HEK293 (cell line): ENCODE data around the gene DMBX1.

ENCODE experiments used
- CTCF ChIA-PET: fragments of 350-600 bp; formaldehyde crosslinking; extraction: SDS; loops from one replicate; lab custom pipeline; 2021; ENCODE audit warnings: antibody characterized with exemption; lab: Yijun Ruan, JAX
- POLR2A ChIA-PET: fragments of 300-600 bp; formaldehyde crosslinking; extraction: SDS; loops from one replicate; lab custom pipeline; 2020; ENCODE audit warnings: antibody characterized with exemption, inconsistent platforms; lab: Yijun Ruan, JAX
- H3K27ac ChIP-seq: fragments of 200-500 bp; sonication (Bioruptor generic); 2 replicates; pipeline ENCODE4 v1.5.1; 2014; ENCODE audit warnings: low read depth, low read length, control low read depth, inconsistent platforms; ENCODE audit errors: extremely low read depth
- H3K36me3 ChIP-seq, 2 experiments: fragments of 200-500 bp in 1 of 2; sonication (Bioruptor generic) in 1 of 2; 1 replicate in 1 of 2; 2 replicates in 1 of 2; pipeline ENCODE4 v1.5.1; 2014 to 2017; ENCODE audit warnings: inconsistent platforms in 2 of 2, low read length in 2 of 2; ENCODE audit not compliant: control insufficient read depth in 2 of 2, insufficient read depth in 1 of 2
- H3K4me1 ChIP-seq: fragments of 200-500 bp; sonication (Bioruptor generic); 2 replicates; pipeline ENCODE4 v1.5.1; 2014; ENCODE audit warnings: mild to moderate bottlenecking, low read length, inconsistent platforms; ENCODE audit not compliant: control insufficient read depth, insufficient read depth
- H3K4me3 ChIP-seq: 2 replicates; pipeline ENCODE4 v1.5.1; 2011; ENCODE audit warnings: low read depth, mild to moderate bottlenecking, control low read depth, low read length, moderate library complexity
- H3K9me3 ChIP-seq: fragments of 200-500 bp; sonication (Bioruptor generic); 2 replicates; pipeline ENCODE4 v1.5.1; 2014; ENCODE audit warnings: low read depth, low read length, inconsistent platforms; ENCODE audit not compliant: control insufficient read depth, insufficient read depth
- PRDM1 ChIP-seq: fragments of 450-650 bp; formaldehyde crosslinking; IDR thresholded peaks from 2 replicates; pipeline ENCODE4; 2016; ENCODE audit warnings: missing biosample characterization, missing genetic modification characterization
- PRDM6 ChIP-seq: fragments of 450-650 bp; formaldehyde crosslinking; IDR thresholded peaks from 2 replicates; pipeline ENCODE4 v1.5.1; 2017; ENCODE audit warnings: missing biosample characterization, missing genetic modification characterization
- WT1 ChIP-seq: fragments of 450-650 bp; formaldehyde crosslinking; IDR thresholded peaks from 2 replicates; pipeline ENCODE4 v1.5.1; 2016; ENCODE audit warnings: missing biosample characterization, missing genetic modification characterization
- ZBTB17 ChIP-seq: fragments of 450-650 bp; formaldehyde crosslinking; IDR thresholded peaks from 2 replicates; pipeline ENCODE4 v1.5.1; 2016; ENCODE audit warnings: missing biosample characterization, missing genetic modification characterization
- ZBTB20 ChIP-seq: fragments of 450-650 bp; formaldehyde crosslinking; IDR thresholded peaks from 2 replicates; pipeline ENCODE4 v1.5.1; 2016; ENCODE audit warnings: missing biosample characterization, missing genetic modification characterization
- ZBTB21 ChIP-seq: fragments of 450-650 bp; formaldehyde crosslinking; IDR thresholded peaks from 2 replicates; pipeline ENCODE4 v1.5.1; 2017; ENCODE audit warnings: missing biosample characterization, missing genetic modification characterization
- ZFP41 ChIP-seq: fragments of 450-650 bp; formaldehyde crosslinking; IDR thresholded peaks from 2 replicates; pipeline ENCODE4 v1.5.1; 2016; ENCODE audit warnings: missing biosample characterization, missing genetic modification characterization, borderline replicate concordance
- ZIC2 ChIP-seq: fragments of 450-650 bp; formaldehyde crosslinking; IDR thresholded peaks from 2 replicates; pipeline ENCODE4 v1.5.1; 2016; ENCODE audit warnings: missing biosample characterization, missing genetic modification characterization
- ZNF10 ChIP-seq: fragments of 450-650 bp; formaldehyde crosslinking; IDR thresholded peaks from 2 replicates; pipeline ENCODE4 v1.5.1; 2017; ENCODE audit warnings: missing biosample characterization, missing genetic modification characterization
- ZNF114 ChIP-seq: fragments of 450-650 bp; formaldehyde crosslinking; IDR thresholded peaks from 2 replicates; pipeline ENCODE4 v1.5.0; 2017; ENCODE audit warnings: missing biosample characterization, missing genetic modification characterization
- ZNF132 ChIP-seq: fragments of 450-650 bp; formaldehyde crosslinking; IDR thresholded peaks from 2 replicates; pipeline ENCODE4 v1.5.1; 2017; ENCODE audit warnings: missing biosample characterization, missing genetic modification characterization, borderline replicate concordance
- ZNF19 ChIP-seq: fragments of 450-650 bp; formaldehyde crosslinking; IDR thresholded peaks from 2 replicates; pipeline ENCODE4; 2016; ENCODE audit warnings: missing biosample characterization, missing genetic modification characterization, low read depth
- ZNF354C ChIP-seq: fragments of 450-650 bp; formaldehyde crosslinking; IDR thresholded peaks from 2 replicates; pipeline ENCODE4 v1.5.1; 2016; ENCODE audit warnings: missing biosample characterization, missing genetic modification characterization, low read depth, borderline replicate concordance
- ZNF426 ChIP-seq: fragments of 450-650 bp; formaldehyde crosslinking; IDR thresholded peaks from 2 replicates; pipeline ENCODE4 v1.5.1; 2017; ENCODE audit warnings: missing biosample characterization, missing genetic modification characterization, mild to moderate bottlenecking, inconsistent platforms, moderate library complexity
- ZNF549 ChIP-seq: fragments of 450-650 bp; IDR thresholded peaks from 2 replicates; pipeline ENCODE4 v1.5.1; 2018; ENCODE audit warnings: missing biosample characterization, missing genetic modification characterization, mild to moderate bottlenecking, inconsistent platforms, moderate library complexity
- ZNF654 ChIP-seq: fragments of 450-650 bp; formaldehyde crosslinking; IDR thresholded peaks from 2 replicates; pipeline ENCODE4 v1.5.1; 2016; ENCODE audit warnings: low read depth, missing biosample characterization, missing genetic modification characterization
- TF ChIP-seq, protein P1 (sequence below): fragments of 450-650 bp; formaldehyde crosslinking; IDR thresholded peaks from 2 replicates; pipeline ENCODE4 v1.5.1; 2017; ENCODE audit warnings: missing biosample characterization, missing genetic modification characterization
- TF ChIP-seq, protein P2 (sequence below): fragments of 450-650 bp; formaldehyde crosslinking; IDR thresholded peaks from 2 replicates; pipeline ENCODE4 v1.5.1; 2016; ENCODE audit warnings: missing biosample characterization, missing genetic modification characterization

DMBX1 gene

DNA sequence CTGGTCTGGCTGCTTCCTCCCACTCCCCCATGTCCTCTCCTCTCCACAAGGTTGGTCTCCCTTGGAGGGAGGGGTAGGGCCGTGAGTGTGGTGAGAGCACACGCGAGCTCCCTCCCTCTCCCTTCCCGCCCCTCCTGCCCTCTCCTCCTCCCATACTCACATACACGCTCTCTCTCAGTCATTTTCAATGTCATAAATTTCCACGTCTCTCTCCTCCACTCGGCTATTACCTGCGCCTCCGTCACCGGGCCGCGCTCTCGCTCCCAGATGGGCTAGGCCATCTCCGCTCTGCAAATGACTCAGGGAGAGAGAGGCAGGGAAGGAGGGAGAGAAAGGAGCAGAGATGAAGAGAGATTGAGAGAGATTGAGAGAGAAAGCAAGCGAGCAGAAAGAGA, 36.7 kb upstream of the DMBX1 start:
- TF ChIP-seq ZBTB17 (tag by site-specific recombination) = peak; percentile 43; the same call in 1 of the 2 replicates
- TF ChIP-seq ZFP41 (tag by site-specific recombination) = no peak
- TF ChIP-seq ZNF549 (tag by site-specific recombination) = no peak
- no peak for TF ChIP-seq ZNF354C (tag by site-specific recombination)
- TF ChIP-seq ZBTB21 (tag by site-specific recombination) = no peak
- TF ChIP-seq, protein P1, sequence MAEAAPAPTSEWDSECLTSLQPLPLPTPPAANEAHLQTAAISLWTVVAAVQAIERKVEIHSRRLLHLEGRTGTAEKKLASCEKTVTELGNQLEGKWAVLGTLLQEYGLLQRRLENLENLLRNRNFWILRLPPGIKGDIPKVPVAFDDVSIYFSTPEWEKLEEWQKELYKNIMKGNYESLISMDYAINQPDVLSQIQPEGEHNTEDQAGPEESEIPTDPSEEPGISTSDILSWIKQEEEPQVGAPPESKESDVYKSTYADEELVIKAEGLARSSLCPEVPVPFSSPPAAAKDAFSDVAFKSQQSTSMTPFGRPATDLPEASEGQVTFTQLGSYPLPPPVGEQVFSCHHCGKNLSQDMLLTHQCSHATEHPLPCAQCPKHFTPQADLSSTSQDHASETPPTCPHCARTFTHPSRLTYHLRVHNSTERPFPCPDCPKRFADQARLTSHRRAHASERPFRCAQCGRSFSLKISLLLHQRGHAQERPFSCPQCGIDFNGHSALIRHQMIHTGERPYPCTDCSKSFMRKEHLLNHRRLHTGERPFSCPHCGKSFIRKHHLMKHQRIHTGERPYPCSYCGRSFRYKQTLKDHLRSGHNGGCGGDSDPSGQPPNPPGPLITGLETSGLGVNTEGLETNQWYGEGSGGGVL (tag by site-specific recombination) = peak; percentile 65
- TF ChIP-seq PRDM6 (tag by site-specific recombination) = no peak
- no peak for TF ChIP-seq ZNF426 (tag by site-specific recombination)
- no peak for TF ChIP-seq ZNF114 (tag by site-specific recombination)
- TF ChIP-seq PRDM1 = peak; percentile 73
- peak; percentile 44 for TF ChIP-seq WT1 (tag by site-specific recombination)
- Histone ChIP-seq H3K36me3 (no peaks in the 10 kb centered on the region), H3K4me3 (no peak overlapping the region), H3K9me3 (no peaks in the 10 kb centered on the region), H3K27ac (no peak overlapping the region), H3K4me1 (no peaks in the 10 kb centered on the region)
- ChIA-PET CTCF (interaction anchor here (0.8 to 12.7 kb wide), 5 partner anchors 11 to 103 kb away, joined by 3 to 315 read pairs (median 5); a partner anchor contains a TSS), POLR2A (no interaction called here)

DNA sequence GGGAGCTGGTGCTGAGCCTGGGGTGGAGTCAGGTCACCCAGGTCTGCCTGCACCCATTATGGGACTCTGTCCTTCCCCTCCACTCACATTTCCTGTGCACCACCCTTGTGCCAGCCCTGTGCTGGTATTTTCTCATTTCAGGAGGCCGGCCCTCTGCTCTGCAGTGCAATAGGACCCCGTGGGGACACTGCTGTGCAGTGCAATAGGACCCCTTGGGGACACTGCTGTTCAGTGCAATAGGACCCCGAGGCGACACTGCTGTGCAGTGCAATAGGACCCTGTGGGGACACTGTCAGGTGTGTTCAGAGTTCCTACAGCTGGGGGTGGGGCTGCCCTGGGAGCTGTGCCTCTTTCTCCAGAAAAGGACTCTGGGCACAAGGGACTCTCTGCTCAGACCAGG, 36.2 kb upstream of the DMBX1 start:
- ChIA-PET CTCF (interaction anchor here (1.1 to 12.7 kb wide), 6 partner anchors 8 to 94 kb away, joined by 4 to 315 read pairs (median 5); a partner anchor contains a TSS), POLR2A (no interaction called here)
- no peaks in the 10 kb centered on the region for H3K9me3 ChIP-seq
- no peak overlapping the region for H3K4me3 ChIP-seq
- no peak overlapping the region for H3K27ac ChIP-seq
- H3K36me3 ChIP-seq = no peaks in the 10 kb centered on the region
- no peaks in the 10 kb centered on the region for H3K4me1 ChIP-seq
- no peak for TF ChIP-seq ZNF19
- TF ChIP-seq ZIC2 = peak; percentile 81
- TF ChIP-seq ZNF10 (tag by site-specific recombination) = no peak
- TF ChIP-seq ZNF654 (tag by site-specific recombination) = no peak
- TF ChIP-seq ZNF132 (tag by site-specific recombination) = no peak
- TF ChIP-seq, all 188 proteins: peak for 1

GRCh38 chr1:46455951-46456350, 33.7 kb upstream of the DMBX1 start:
- TF ChIP-seq, protein P2, sequence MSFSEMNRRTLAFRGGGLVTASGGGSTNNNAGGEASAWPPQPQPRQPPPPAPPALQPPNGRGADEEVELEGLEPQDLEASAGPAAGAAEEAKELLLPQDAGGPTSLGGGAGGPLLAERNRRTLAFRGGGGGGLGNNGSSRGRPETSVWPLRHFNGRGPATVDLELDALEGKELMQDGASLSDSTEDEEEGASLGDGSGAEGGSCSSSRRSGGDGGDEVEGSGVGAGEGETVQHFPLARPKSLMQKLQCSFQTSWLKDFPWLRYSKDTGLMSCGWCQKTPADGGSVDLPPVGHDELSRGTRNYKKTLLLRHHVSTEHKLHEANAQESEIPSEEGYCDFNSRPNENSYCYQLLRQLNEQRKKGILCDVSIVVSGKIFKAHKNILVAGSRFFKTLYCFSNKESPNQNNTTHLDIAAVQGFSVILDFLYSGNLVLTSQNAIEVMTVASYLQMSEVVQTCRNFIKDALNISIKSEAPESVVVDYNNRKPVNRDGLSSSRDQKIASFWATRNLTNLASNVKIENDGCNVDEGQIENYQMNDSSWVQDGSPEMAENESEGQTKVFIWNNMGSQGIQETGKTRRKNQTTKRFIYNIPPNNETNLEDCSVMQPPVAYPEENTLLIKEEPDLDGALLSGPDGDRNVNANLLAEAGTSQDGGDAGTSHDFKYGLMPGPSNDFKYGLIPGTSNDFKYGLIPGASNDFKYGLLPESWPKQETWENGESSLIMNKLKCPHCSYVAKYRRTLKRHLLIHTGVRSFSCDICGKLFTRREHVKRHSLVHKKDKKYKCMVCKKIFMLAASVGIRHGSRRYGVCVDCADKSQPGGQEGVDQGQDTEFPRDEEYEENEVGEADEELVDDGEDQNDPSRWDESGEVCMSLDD = no peak
- no peak for TF ChIP-seq ZBTB20 (tag by site-specific recombination)
- CTCF ChIA-PET = interaction anchor here (0.6 to 0.8 kb wide), 2 partner anchors 24 to 143 kb away, joined by 3 to 6 read pairs; no protein-coding TSS in a partner anchor

More at GRCh38 chr1:46455951-46456350, 33.7 kb upstream of the DMBX1 start:
- H3K4me1 ChIP-seq = no peaks in the 10 kb centered on the region
- no peak overlapping the region for H3K4me3 ChIP-seq
- POLR2A ChIA-PET = no interaction called here
- H3K9me3 ChIP-seq = no peaks in the 10 kb centered on the region
- H3K27ac ChIP-seq = no peak overlapping the region
- H3K36me3 ChIP-seq = no peaks in the 10 kb centered on the region
